ENCODE measurements around the gene FAM229B.
A peak's percentile ranks its signal among the peaks of the same experiment; 100 is the strongest.

The FAM229B gene

GRCh38 chr6:112144145-112144926 lies 56.9 kb downstream of the FAM229B start:
- DNase-seq: peak in 1 of 14 donors; percentile 50

- peak in 1 of 14 donors; percentile 17 for DNase-seq
Observed at GRCh38 chr6:112145080-112145573, 57.7 kb downstream of the FAM229B start.

GRCh38 chr6:112148103-112148502 lies 60.7 kb downstream of the FAM229B start:
- no peak for DNase-seq

GRCh38 chr6:112149236-112149635 lies 61.8 kb downstream of the FAM229B start:
- no peak for DNase-seq

- no peak for DNase-seq
Observed at GRCh38 chr6:112149719-112150263, 62.4 kb downstream of the FAM229B start.

- peak in 1 of 14 donors; percentile 8 for DNase-seq
Observed at GRCh38 chr6:112150363-112150762, 63.0 kb downstream of the FAM229B start.
